Smooth muscle cell (in vitro differentiated cells): Measurements from ENCODE around the gene GALNT12. TPM values are rescaled to one million over a fixed set of nuclear protein-coding genes. Genes with fewer than 3 reads are reported as not detected.
A peak's percentile ranks its signal among the peaks of the same experiment; 100 is the strongest.

Experiments
- DNase-seq: peaks from one replicate; lab custom pipeline; 2025; ENCODE audit not compliant: unreplicated experiment; lab: John Stamatoyannopoulos, UW
- H2AFZ ChIP-seq: fragments of 200-600 bp; sonication (generic); 2 replicates; pipeline ENCODE4 v1.6.0; 2016; ENCODE audit warnings: antibody characterized with exemption, low read depth, mild to moderate bottlenecking
- H3F3A ChIP-seq: fragments of 200-600 bp; sonication (generic); 2 replicates; pipeline ENCODE4 v1.6.0; 2017; ENCODE audit warnings: antibody characterized with exemption, low read depth
- H3K27ac ChIP-seq: fragments of 200-600 bp; sonication (generic); 2 replicates; pipeline ENCODE4 v1.5.1; 2016; ENCODE audit warnings: low read depth, mild to moderate bottlenecking
- H3K27me3 ChIP-seq: fragments of 200-600 bp; sonication (generic); 2 replicates; pipeline ENCODE4 v1.6.1; 2016; ENCODE audit warnings: low read depth, mild to moderate bottlenecking
- H3K36me3 ChIP-seq: fragments of 200-600 bp; sonication (generic); 2 replicates; pipeline ENCODE4 v1.5.1; 2016; ENCODE audit warnings: low read depth
- H3K4me1 ChIP-seq: fragments of 200-600 bp; sonication (generic); 2 replicates; pipeline ENCODE4 v1.5.1; 2016; ENCODE audit warnings: low read depth
- H3K4me2 ChIP-seq: fragments of 200-600 bp; sonication (generic); 2 replicates; pipeline ENCODE4 v1.6.0; 2016; ENCODE audit warnings: mild to moderate bottlenecking
- H3K4me3 ChIP-seq: fragments of 200-600 bp; sonication (generic); 2 replicates; pipeline ENCODE4 v1.5.1; 2016; ENCODE audit warnings: mild to moderate bottlenecking
- H3K79me2 ChIP-seq: fragments of 200-600 bp; sonication (generic); 2 replicates; pipeline ENCODE4 v1.6.0; 2016; ENCODE audit warnings: low read depth, mild to moderate bottlenecking
- H3K9ac ChIP-seq: fragments of 200-600 bp; sonication (generic); 2 replicates; pipeline ENCODE4 v1.6.0; 2016; ENCODE audit warnings: low read depth
- H3K9me3 ChIP-seq: fragments of 200-600 bp; sonication (generic); replicated peaks from 2 replicates; pipeline ENCODE4 v1.5.1; 2016; ENCODE audit warnings: low read depth
- H4K20me1 ChIP-seq: fragments of 200-600 bp; sonication (generic); 2 replicates; pipeline ENCODE4 v1.6.0; 2016; ENCODE audit warnings: low read depth
- CTCF ChIP-seq: fragments of 200-600 bp; sonication (generic); IDR thresholded peaks from 2 replicates; pipeline ENCODE4 v1.5.1; 2017; ENCODE audit warnings: borderline replicate concordance, mild to moderate bottlenecking, antibody characterized with exemption; ENCODE audit not compliant: insufficient read depth, poor library complexity, severe bottlenecking
- WGBS: methylation state at CpG from one replicate; pipeline ENCODE4 v1.1.7; 2016; ENCODE audit warnings: low lambda C conversion rate; 5-methylcytosine and 5-hydroxymethylcytosine counted together
- polyA plus RNA-seq: library from polyadenylated mRNA; unstranded; fragments of >200 nt; fragmentation: Nextera tagmentation; extraction: Ambion mirVana; gene quantifications from 2 replicates; pipeline ENCODE4 v1.2.1, GENCODE V29; 2016
- total RNA-seq: library from RNA; depleted of rRNA; stranded (reverse); fragments of >200 nt; gene quantifications from 2 replicates; pipeline ENCODE4 v1.2.3, GENCODE V29; 2014

The GALNT12 gene
- total and polyA plus RNA-seq, 2 experiments from 2014 or later = 1.7 to 4.0 TPM

DNA sequence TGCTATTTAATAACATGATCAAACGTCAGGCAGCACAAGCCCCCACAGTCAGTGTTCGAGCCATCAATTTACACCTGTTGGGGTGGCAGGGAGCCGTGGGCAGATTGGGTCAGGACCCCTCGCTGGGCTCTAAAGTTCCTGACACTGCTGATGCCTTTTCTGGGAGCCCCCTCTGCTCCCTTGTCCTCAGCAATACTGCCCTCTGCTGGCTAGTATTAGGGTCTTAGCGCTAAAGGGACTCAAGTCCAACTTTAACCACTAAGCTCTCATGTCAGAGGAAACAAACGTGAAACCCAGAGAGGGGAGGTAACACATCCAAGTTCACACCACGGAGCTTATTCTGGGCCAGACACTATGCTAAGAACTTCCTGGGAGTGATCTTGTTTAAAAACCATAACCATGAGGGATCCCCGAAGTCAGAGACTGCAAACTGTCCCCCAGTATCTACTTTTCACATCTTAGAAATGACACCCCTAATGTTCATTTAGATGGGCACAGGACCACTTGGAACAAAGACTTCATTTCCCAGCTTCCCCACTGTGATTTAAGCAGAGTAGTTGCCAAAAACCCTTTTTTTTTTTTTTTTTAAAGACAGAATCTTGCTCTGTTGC is 31.5 kb upstream of the GALNT12 start:
- no peak overlapping the region for H3K4me2 ChIP-seq
- H3K27ac ChIP-seq = no peak overlapping the region
- no peak overlapping the region for H2AFZ ChIP-seq
- no peaks in the 10 kb centered on the region for H3F3A ChIP-seq
- no peaks in the 10 kb centered on the region for H3K27me3 ChIP-seq
- no peaks in the 10 kb centered on the region for H3K4me1 ChIP-seq
- no peaks in the 10 kb centered on the region for H3K36me3 ChIP-seq
- H3K9me3 ChIP-seq = no peaks in the 10 kb centered on the region
- H3K79me2 ChIP-seq = no peaks in the 10 kb centered on the region
- DNase-seq = no peak
- H3K4me3 ChIP-seq = no peak overlapping the region
- TF ChIP-seq CTCF = peak; percentile 73
- H4K20me1 ChIP-seq = no peaks in the 10 kb centered on the region
- no peak overlapping the region for H3K9ac ChIP-seq
- WGBS = 43% methylated on average over 7 of the region's 8 CpGs

GRCh38 chr9:98777618-98778017 is 29.9 kb upstream of the GALNT12 start:
- 94% methylated on average over 4 of the region's 4 CpGs for WGBS
- Histone ChIP-seq H3K27ac (no peak overlapping the region), H4K20me1 (no peaks in the 10 kb centered on the region), H3K79me2 (no peaks in the 10 kb centered on the region), H3K9me3 (no peaks in the 10 kb centered on the region), H2AFZ (no peak overlapping the region), H3K9ac (no peak overlapping the region), H3K4me3 (no peak overlapping the region), H3K4me1 (no peaks in the 10 kb centered on the region), H3K36me3 (no peaks in the 10 kb centered on the region), H3K4me2 (no peak overlapping the region), H3F3A (no peaks in the 10 kb centered on the region), H3K27me3 (no peaks in the 10 kb centered on the region)
- no peak for DNase-seq
- no peak for TF ChIP-seq CTCF

DNA sequence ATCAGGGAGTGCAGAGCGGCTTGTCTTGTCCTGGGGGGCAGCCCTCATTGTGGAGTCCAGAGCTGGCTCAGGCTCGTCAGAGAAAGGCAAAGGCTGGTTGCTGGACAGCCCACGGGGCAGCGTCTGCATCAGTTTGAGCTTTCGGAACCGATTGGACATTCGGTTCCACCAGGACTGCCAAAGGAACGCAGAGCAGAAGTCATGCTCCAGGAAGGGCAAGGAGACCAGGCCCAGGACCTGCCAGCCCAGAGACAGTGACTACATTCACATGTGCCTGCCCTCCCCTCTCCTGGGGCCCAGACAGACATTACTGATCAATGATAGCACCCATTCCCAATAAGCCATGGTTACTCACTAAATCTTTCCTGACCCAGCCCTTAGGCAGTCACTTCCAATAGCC is 29.2 kb upstream of the GALNT12 start:
- H3K27ac ChIP-seq = no peak overlapping the region
- no peaks in the 10 kb centered on the region for H3K79me2 ChIP-seq
- no peak for DNase-seq
- no peaks in the 10 kb centered on the region for H4K20me1 ChIP-seq
- no peak overlapping the region for H3K9ac ChIP-seq
- H3K36me3 ChIP-seq = no peaks in the 10 kb centered on the region
- H3K9me3 ChIP-seq = no peaks in the 10 kb centered on the region
- no peak overlapping the region for H2AFZ ChIP-seq
- 91% methylated on average over 8 of the region's 8 CpGs for WGBS
- TF ChIP-seq CTCF = no peak
- H3K27me3 ChIP-seq = no peaks in the 10 kb centered on the region
- H3K4me2 ChIP-seq = no peak overlapping the region
- no peaks in the 10 kb centered on the region for H3F3A ChIP-seq
- H3K4me1 ChIP-seq = no peaks in the 10 kb centered on the region
- no peak overlapping the region for H3K4me3 ChIP-seq

DNA sequence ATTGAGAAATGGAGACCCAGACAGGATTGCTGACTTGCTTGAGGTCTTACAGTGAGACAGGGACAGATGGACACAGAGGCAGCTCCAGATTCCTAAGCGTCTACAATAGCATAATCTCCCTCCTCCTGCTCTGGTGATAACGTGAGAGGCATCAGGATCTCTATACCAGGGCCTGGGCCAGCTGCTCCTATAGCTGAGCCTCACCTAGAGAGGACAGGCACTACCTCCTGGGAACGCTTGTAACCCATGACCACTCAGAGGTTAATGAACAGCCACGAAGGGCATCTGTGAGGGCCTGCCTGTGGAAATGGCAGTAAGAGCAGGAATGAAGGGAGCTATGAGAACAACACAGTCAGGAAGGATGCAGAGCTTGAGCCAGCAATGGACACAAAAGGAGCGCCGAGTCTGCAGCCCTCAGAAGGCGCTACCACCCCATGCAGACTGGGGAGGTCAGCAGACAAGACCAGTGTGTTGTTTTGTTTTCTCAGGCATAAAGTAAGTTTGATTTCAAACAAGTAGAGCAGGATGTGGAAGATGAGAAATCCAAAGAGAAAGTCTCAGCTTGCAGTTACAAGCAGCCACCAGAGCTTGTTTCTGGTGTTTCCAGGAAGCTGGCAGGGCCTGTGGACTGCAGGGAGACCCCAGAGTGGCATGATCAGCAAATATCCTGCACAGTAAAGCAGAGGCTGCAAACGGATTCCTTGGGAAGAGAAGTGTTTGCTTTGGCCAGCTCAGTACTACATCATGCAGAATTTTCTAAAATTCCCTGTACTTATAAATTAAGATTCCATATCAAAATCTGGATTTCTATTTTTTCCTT is 28.5 kb upstream of the GALNT12 start:
- Histone ChIP-seq H3K9ac (no peak overlapping the region), H3K79me2 (no peaks in the 10 kb centered on the region), H4K20me1 (no peaks in the 10 kb centered on the region), H2AFZ (no peak overlapping the region), H3K27ac (no peak overlapping the region), H3K4me3 (no peak overlapping the region), H3K9me3 (no peaks in the 10 kb centered on the region), H3K4me1 (no peaks in the 10 kb centered on the region), H3F3A (no peaks in the 10 kb centered on the region), H3K4me2 (no peak overlapping the region), H3K36me3 (no peaks in the 10 kb centered on the region), H3K27me3 (no peaks in the 10 kb centered on the region)
- DNase-seq = no peak
- 80% methylated on average over 8 of the region's 8 CpGs for whole genome bisulfite sequencing
- TF ChIP-seq CTCF = no peak
